GM12878 (cell line): Measurements from ENCODE around the gene ENDOV. TPM values are rescaled to one million over a fixed set of nuclear protein-coding genes. Genes with fewer than 3 reads are reported as not detected.

ENCODE experiments used
- ATAC-seq: fragments of 200-7000 bp; cut with Tn5 transposase; 3 replicates; pipeline ENCODE4 v1.9.1; 2020; ENCODE audit warnings: mild to moderate bottlenecking, moderate library complexity
- BruUV-seq: library from RNA; stranded (reverse); fragments of 400-500 nt; replicated peaks from 2 replicates; lab custom pipeline; 2021; lab: Mats Ljungman, UMichigan
- CTCF ChIA-PET: fragments of 300-600 bp; sonication (Branson Sonifier 250); formaldehyde crosslinking; extraction: SDS; loops from one replicate; lab custom pipeline; 2021; ENCODE audit warnings: inconsistent platforms; lab: Yijun Ruan, JAX
- POLR2A ChIA-PET: fragments of 350-600 bp; formaldehyde crosslinking; extraction: SDS; loops from one replicate; lab custom pipeline; 2021; ENCODE audit warnings: inconsistent platforms; lab: Charles Lee
- RAD21 ChIA-PET: fragments of 300-600 bp; sonication (Branson Sonifier 250); formaldehyde crosslinking; loops from one replicate; lab custom pipeline; 2023; ENCODE audit warnings: antibody characterized with exemption; ENCODE audit not compliant: unreplicated experiment; lab: Charles Lee
- SMC1A ChIA-PET: fragments of 300-600 bp; sonication (Branson Sonifier 250); formaldehyde crosslinking; loops from one replicate; lab custom pipeline; 2023; ENCODE audit not compliant: unreplicated experiment, uncharacterized antibody; lab: Charles Lee
- DNase-seq: peaks from one replicate; pipeline ENCODE4 v3.0.0-alpha.2; 2011; ENCODE audit warnings: low read depth, low spot score
- FAIRE-seq: peaks from 3 replicates; lab custom pipeline; 2011; peaks lifted over from hg19 to GRCh38; lab: Jason Lieb, UNC
- H2AFZ ChIP-seq: 2 replicates; pipeline ENCODE4 v1.6.0; 2011; ENCODE audit warnings: low read depth, low read length, control low read depth; ENCODE audit not compliant: control insufficient read depth
- H3K27ac ChIP-seq: 2 replicates; pipeline ENCODE4 v1.5.1; 2011; ENCODE audit warnings: control low read depth; ENCODE audit not compliant: control insufficient read depth, insufficient read depth
- H3K27me3 ChIP-seq, 2 experiments: replicated peaks in 1 of 2; 2 replicates each; pipeline versions ENCODE4 v1.6.0 to v1.6.1; 2011; ENCODE audit warnings: low read length in 1 of 2; ENCODE audit not compliant: control insufficient read depth in 2 of 2, insufficient read depth in 2 of 2
- H3K36me3 ChIP-seq, 2 experiments: 2 replicates each; pipeline ENCODE4 v1.5.1; 2011; ENCODE audit warnings: low read length in 1 of 2; ENCODE audit not compliant: control insufficient read depth in 2 of 2, insufficient read depth in 2 of 2
- H3K4me1 ChIP-seq: 2 replicates; pipeline ENCODE4 v1.6.1; 2011; ENCODE audit warnings: mild to moderate bottlenecking, low read length, moderate library complexity, mixed read lengths; ENCODE audit not compliant: control insufficient read depth, insufficient read depth
- H3K4me2 ChIP-seq: 2 replicates; pipeline ENCODE4 v1.6.0; 2011; ENCODE audit warnings: control low read depth; ENCODE audit not compliant: control insufficient read depth, insufficient read depth
- H3K4me3 ChIP-seq: fragments of 200-600 bp; sonication (generic); 2 replicates; pipeline ENCODE4 v1.5.1; 2016
- H3K79me2 ChIP-seq: 2 replicates; pipeline ENCODE4 v1.6.0; 2011; ENCODE audit warnings: low read length; ENCODE audit not compliant: control insufficient read depth, insufficient read depth
- H3K9ac ChIP-seq: 2 replicates; pipeline ENCODE4 v1.8.0; 2011; ENCODE audit warnings: low read length, control low read depth, mixed read lengths; ENCODE audit not compliant: control insufficient read depth, insufficient read depth
- H3K9me3 ChIP-seq: replicated peaks from 3 replicates; pipeline ENCODE4 v1.5.1; 2011; ENCODE audit warnings: mild to moderate bottlenecking, low read length; ENCODE audit not compliant: control insufficient read depth, insufficient read depth
- H4K20me1 ChIP-seq: 2 replicates; pipeline ENCODE4 v1.6.0; 2011; ENCODE audit not compliant: control insufficient read depth, insufficient read depth
- ASH2L ChIP-seq: fragments of 300-600, 200-600 bp; sonication (generic); IDR thresholded peaks from 2 replicates; pipeline ENCODE4 v1.6.1; 2017; ENCODE audit warnings: low read depth, mild to moderate bottlenecking, borderline replicate concordance
- ATF7 ChIP-seq: fragments of 450-650 bp; IDR thresholded peaks from 2 replicates; pipeline ENCODE4 v1.6.1; 2016; ENCODE audit warnings: low read depth, mild to moderate bottlenecking
- CBX3 ChIP-seq: fragments of 200-600 bp; sonication (generic); IDR thresholded peaks from 2 replicates; pipeline ENCODE4 v1.6.1; 2016; ENCODE audit warnings: low read depth, borderline replicate concordance
- CEBPB ChIP-seq, 2 experiments: fragments of 150-350 bp in 1 of 2; IDR thresholded peaks; 2 replicates each; pipeline ENCODE4 v1.6.1; 2012 to 2014; ENCODE audit warnings: low read depth in 2 of 2, low read length in 2 of 2, borderline replicate concordance in 1 of 2, inconsistent platforms in 1 of 2
- CREB1 ChIP-seq: IDR thresholded peaks from 2 replicates; pipeline ENCODE4 v1.6.1; 2012; ENCODE audit warnings: low read depth, mild to moderate bottlenecking, inconsistent platforms
- HDAC2 ChIP-seq: fragments of 200-600 bp; sonication (generic); IDR thresholded peaks from 2 replicates; pipeline ENCODE4 v1.6.1; 2017
- NFYB ChIP-seq: IDR thresholded peaks from 2 replicates; pipeline ENCODE4 v1.6.1; 2011; ENCODE audit warnings: low read depth, mild to moderate bottlenecking, low read length, improper control_type of control experiment, moderate library complexity; ENCODE audit not compliant: insufficient read depth
- POLR2AphosphoS2 ChIP-seq: IDR thresholded peaks from 2 replicates; pipeline ENCODE4 v1.6.1; 2011; ENCODE audit warnings: low read depth, mild to moderate bottlenecking, low read length, improper control_type of control experiment, moderate library complexity
- RFX5 ChIP-seq: IDR thresholded peaks from 2 replicates; pipeline ENCODE4 v1.6.1; 2011; ENCODE audit warnings: low read depth, low read length, improper control_type of control experiment
- SMC3 ChIP-seq: IDR thresholded peaks from 2 replicates; pipeline ENCODE4 v1.6.1; 2011; ENCODE audit warnings: low read length, improper control_type of control experiment, borderline replicate concordance
- STAT1 ChIP-seq: fragments of 450-650 bp; conservative IDR thresholded peaks from 2 replicates; pipeline ENCODE4 v1.6.1; 2014; ENCODE audit warnings: antibody characterized with exemption, mild to moderate bottlenecking
- SUZ12 ChIP-seq: fragments of 200-600 bp; sonication (generic); IDR thresholded peaks from one replicate; pipeline ENCODE4 v1.6.1; 2018; ENCODE audit warnings: antibody characterized with exemption, mild to moderate bottlenecking; ENCODE audit not compliant: unreplicated experiment
- ZSCAN29 ChIP-seq: fragments of 450-650 bp; IDR thresholded peaks from 2 replicates; pipeline ENCODE4 v1.6.1; 2017; ENCODE audit warnings: mild to moderate bottlenecking, moderate library complexity
- WGBS: methylation state at CpG from one replicate; pipeline ENCODE4 v1.1.6; 2016; ENCODE audit warnings: low lambda C conversion rate; ENCODE audit not compliant: insufficient replicate concordance, insufficient coverage; ENCODE audit errors: missing lambda C conversion rate; 5-methylcytosine and 5-hydroxymethylcytosine counted together
- in situ Hi-C: fragments of 300-500 bp; cut with MboI; formaldehyde crosslinking; loops from 9 replicates; pipeline ENCODE4 v1.14.3; 2018; ENCODE audit warnings: mixed read lengths
- intact Hi-C: fragments of 100-400 bp; cut with micrococcal nuclease; formaldehyde crosslinking; loops from one replicate; pipeline ENCODE4 v1.14.2; 2022; ENCODE audit not compliant: unreplicated experiment
- polyA plus RNA-seq, 11 experiments: library from polyadenylated mRNA; depleted of rRNA in 4 of 11; unstranded in 6 of 11; stranded (reverse) in 5 of 11; fragments of >200 nt; fragmentation: Nextera tagmentation in 4 of 11; fragmentation: Illumina TruSeq in 1 of 11; extraction: Ambion mirVana in 4 of 11; extraction: Trizol in 1 of 11; gene quantifications; 1 replicate in 1 of 11; 2 replicates in 10 of 11; pipeline versions ENCODE4 v1.2.1 to v1.2.3, GENCODE V29; 2011 to 2016; ENCODE audit warnings: inconsistent platforms in 2 of 11, missing spikeins in 2 of 11, low read depth in 1 of 11
- total RNA-seq, 4 experiments: library from RNA; depleted of rRNA in 3 of 4; stranded (reverse); fragments of >200 nt in 3 of 4; fragmentation: Illumina TruSeq in 1 of 4; extraction: Trizol in 1 of 4; gene quantifications; 2 replicates each; pipeline versions ENCODE4 v1.2.1 to v1.2.3, GENCODE V29; 2013 to 2021
- TF ChIP-seq, protein P1 (sequence below): fragments of 150-350 bp; IDR thresholded peaks from 2 replicates; pipeline ENCODE4 v1.6.1; 2016; ENCODE audit warnings: low read depth, low read length

The ENDOV gene
- total and polyA plus RNA-seq, 10 of the 15 experiments (the other 5 are each of a cell fraction or from before 2014, with no cell fraction given) = 0.63 to 11.9 (median 8.1) TPM

DNA sequence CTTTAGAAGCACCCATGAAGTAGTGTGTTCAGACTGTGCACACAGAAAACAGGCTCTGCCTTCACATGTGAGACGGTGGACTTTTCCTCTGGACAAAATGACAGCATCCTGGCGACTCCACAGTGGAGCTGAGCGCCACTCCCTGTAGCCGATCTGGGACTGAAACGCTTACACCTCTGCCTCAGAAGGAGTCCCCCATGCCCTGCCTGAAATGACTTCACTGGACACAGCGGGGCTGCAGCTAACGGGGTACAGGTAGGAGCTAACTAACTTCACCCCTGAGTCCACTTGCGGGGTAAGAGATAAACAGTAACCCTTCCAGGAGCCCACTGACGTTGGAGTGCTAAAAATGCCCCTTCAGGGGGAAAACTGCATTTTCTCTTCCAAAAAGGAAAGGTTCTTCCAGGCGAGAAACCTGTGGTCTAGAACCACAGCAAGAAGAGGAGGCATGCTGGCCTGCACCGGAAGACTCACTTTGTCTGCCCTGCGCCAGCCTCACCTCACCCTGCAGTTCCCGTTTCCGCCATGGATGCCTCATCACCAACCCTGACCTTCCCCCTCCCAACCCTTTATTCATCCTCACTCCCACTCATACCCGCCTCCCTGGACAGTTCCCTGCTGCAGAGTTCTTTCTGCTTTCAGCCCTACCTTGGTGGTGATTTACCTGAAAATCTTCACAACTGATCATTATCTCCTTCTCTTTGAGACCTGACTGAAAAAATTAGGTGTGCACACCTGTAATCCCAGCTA, 19.4 kb upstream of the ENDOV start (continued):
- TF ChIP-seq SMC3 (no peak), POLR2AphosphoS2 (no peak), STAT1 (no peak)
- TF ChIP-seq, protein P1, sequence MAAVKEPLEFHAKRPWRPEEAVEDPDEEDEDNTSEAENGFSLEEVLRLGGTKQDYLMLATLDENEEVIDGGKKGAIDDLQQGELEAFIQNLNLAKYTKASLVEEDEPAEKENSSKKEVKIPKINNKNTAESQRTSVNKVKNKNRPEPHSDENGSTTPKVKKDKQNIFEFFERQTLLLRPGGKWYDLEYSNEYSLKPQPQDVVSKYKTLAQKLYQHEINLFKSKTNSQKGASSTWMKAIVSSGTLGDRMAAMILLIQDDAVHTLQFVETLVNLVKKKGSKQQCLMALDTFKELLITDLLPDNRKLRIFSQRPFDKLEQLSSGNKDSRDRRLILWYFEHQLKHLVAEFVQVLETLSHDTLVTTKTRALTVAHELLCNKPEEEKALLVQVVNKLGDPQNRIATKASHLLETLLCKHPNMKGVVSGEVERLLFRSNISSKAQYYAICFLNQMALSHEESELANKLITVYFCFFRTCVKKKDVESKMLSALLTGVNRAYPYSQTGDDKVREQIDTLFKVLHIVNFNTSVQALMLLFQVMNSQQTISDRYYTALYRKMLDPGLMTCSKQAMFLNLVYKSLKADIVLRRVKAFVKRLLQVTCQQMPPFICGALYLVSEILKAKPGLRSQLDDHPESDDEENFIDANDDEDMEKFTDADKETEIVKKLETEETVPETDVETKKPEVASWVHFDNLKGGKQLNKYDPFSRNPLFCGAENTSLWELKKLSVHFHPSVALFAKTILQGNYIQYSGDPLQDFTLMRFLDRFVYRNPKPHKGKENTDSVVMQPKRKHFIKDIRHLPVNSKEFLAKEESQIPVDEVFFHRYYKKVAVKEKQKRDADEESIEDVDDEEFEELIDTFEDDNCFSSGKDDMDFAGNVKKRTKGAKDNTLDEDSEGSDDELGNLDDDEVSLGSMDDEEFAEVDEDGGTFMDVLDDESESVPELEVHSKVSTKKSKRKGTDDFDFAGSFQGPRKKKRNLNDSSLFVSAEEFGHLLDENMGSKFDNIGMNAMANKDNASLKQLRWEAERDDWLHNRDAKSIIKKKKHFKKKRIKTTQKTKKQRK = no peak

DNA sequence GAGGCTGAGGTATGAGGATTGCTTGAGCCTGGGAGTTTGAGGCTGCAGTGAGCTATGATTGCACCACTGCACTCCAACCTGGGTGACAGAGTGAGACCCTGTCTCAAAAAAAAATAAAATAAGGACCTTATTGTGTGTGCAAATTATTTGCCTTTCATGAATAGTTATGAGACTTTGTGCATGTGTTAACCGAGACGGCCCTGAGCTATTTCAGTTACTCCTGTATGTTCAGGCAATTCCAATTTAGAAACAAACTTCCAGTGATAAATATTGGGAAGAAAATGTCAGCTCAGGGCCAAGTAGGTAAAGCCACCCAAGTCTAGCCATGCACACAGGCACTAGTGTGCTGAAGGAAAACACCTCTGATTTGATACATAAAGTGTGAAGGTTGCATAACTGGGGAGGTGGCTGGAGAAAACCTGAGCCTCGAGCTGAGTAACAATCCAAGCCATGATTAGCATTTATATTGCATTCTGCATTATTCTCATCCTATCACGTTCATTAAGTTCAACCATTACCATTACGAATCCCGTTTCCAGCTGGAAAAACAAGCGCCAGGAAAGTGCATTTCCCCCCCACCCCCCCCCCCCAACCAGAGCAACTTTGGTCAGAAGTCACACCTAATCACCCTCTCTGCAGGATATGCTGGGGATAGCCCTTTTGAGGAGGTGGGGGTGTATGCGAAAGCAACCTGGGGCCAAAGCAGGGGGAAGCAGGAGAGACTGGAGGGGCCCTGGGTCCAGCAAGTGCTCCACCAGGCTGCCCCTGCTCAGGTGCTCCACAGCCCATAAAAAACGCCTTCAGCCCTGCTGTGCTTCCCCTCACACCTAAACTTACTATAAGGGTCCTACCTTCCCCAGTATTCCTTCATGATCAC, 18.6 kb upstream of the ENDOV start:
- Histone ChIP-seq H3K36me3 (peaks cover 8 to 34% of the 10 kb centered on the region in 2 experiments; a peak in 3 of 4 replicates), H3K27ac (no peak overlapping the region)

More for the DNA sequence above, 18.6 kb upstream of the ENDOV start:
- no peaks in the 10 kb centered on the region for H3K79me2 ChIP-seq
- no peaks in the 10 kb centered on the region for H3K27me3 ChIP-seq
- in situ Hi-C loops = no loop called here
- H3K4me3 ChIP-seq = no peak overlapping the region
- H3K9ac ChIP-seq = no peak overlapping the region
- no peak overlapping the region for H3K4me2 ChIP-seq
- no TSS peak for BruUV-seq
- 77% methylated on average over 8 of the region's 9 CpGs for WGBS
- CTCF ChIA-PET = no interaction called here
- DNase-seq (no peak), ATAC-seq (no peak; the same call in 1 of the 3 replicates), FAIRE-seq (no peak)
- TF ChIP-seq HDAC2 = no peak
- no peak for TF ChIP-seq CEBPB (IDR thresholded peaks at IDR 0.05; ENCODE audit: borderline replicate concordance in 1 of 2, low read depth in 2 of 2, low read length in 2 of 2)
- no peak for TF ChIP-seq ATF7
- TF ChIP-seq NFYB = no peak
- no peak for TF ChIP-seq ASH2L
- TF ChIP-seq CREB1 = no peak
- no peak for TF ChIP-seq ZSCAN29
- TF ChIP-seq CBX3 = no peak
- no peak for TF ChIP-seq RFX5
- no peak for TF ChIP-seq SUZ12
- RAD21 ChIA-PET = no interaction called here
- H3K4me1 ChIP-seq = no peaks in the 10 kb centered on the region
- POLR2A ChIA-PET = interaction anchor here (0.5 to 1.3 kb wide), 2 partner anchors 13 to 548 kb away, joined by 3 read pairs; no protein-coding TSS in a partner anchor
- H2AFZ ChIP-seq = no peak overlapping the region
- no peaks in the 10 kb centered on the region for H3K9me3 ChIP-seq
- SMC1A ChIA-PET = no interaction called here
- 0 out of 2 replicates have a peak, but pooled peaks cover 3% of the 10 kb centered on the region for H4K20me1 ChIP-seq
- intact Hi-C loops = no loop called here
